ENCODE measurements around the gene CCSAP. TPM values are rescaled to one million over a fixed set of nuclear protein-coding genes. Genes with fewer than 3 reads are reported as not detected.

The CCSAP gene
- polyA plus RNA-seq, 3 donors, result 5.2 to 12.2 (median 6.7) TPM

- Histone ChIP-seq H3K4me1 (ENCODE audit: control insufficient read depth in 1 of 2, insufficient read depth in 2 of 2, low read length in 2 of 2) (peaks cover 46 to 49% of the 10 kb centered on the region in 2 donors), H4K20me1 (ENCODE audit: insufficient read depth, low read length) (peaks cover 57% of the 10 kb centered on the region), H3K36me3 (replicated peaks in 1 of 2; ENCODE audit: control insufficient read depth in 1 of 2, insufficient read depth in 2 of 2, low read length in 2 of 2) (peaks cover 0 to 4% of the 10 kb centered on the region in 2 donors), H3K9me3 (replicated peaks in 1 of 2; ENCODE audit: control insufficient read depth in 1 of 2, insufficient read depth in 1 of 2, low read length in 2 of 2) (no peaks in the 10 kb centered on the region), H3K4me2 (replicated peaks; ENCODE audit: extremely low read depth, low read length, poor library complexity, severe bottlenecking) (peak overlapping the region; percentile 79), H3K9ac (ENCODE audit: insufficient read depth, low read length, poor library complexity, severe bottlenecking) (no peak overlapping the region), H3K27ac (ENCODE audit: low read depth in 1 of 2, low read length in 2 of 2) (peak overlapping the region in 1 of 2 donors; percentile 6), H3K79me2 (ENCODE audit: insufficient read depth, low read length) (peaks cover 55% of the 10 kb centered on the region), H2AFZ (ENCODE audit: insufficient read depth, low read depth, low read length, poor library complexity, severe bottlenecking) (peak overlapping the region; percentile 75), H3K4me3 (replicated peaks in 1 of 3; ENCODE audit: low read depth in 2 of 3, low read length in 3 of 3) (peak overlapping the region; percentile 67 to 93 (median 77)), H3K27me3 (ENCODE audit: control insufficient read depth in 2 of 2, insufficient read depth in 2 of 2, low read length in 2 of 2) (no peaks in the 10 kb centered on the region)
- Mint-ChIP-seq H3K4me3 (peak overlapping the region; percentile 93 to 95), H3K4me1 (peaks cover 47% of the 10 kb centered on the region), H3K27me3 (ENCODE audit: low read depth in 3 of 3) (no peaks in the 10 kb centered on the region), H3K9me3 (peaks cover 0 to 5% (median 0%) of the 10 kb centered on the region in 7 donors), H3K36me3 (peaks cover 0 to 8% of the 10 kb centered on the region in 2 donors), H3K27ac (peak overlapping the region in 6 of 7 donors; percentile 1 to 88 (median 82))
- DNase-seq, result peak in 2 of 3 donors; percentile 31 to 54
- 48% methylated on average over 11 of the region's 11 CpGs for WGBS (ENCODE audit: insufficient coverage)
- TF ChIP-seq, protein P1, sequence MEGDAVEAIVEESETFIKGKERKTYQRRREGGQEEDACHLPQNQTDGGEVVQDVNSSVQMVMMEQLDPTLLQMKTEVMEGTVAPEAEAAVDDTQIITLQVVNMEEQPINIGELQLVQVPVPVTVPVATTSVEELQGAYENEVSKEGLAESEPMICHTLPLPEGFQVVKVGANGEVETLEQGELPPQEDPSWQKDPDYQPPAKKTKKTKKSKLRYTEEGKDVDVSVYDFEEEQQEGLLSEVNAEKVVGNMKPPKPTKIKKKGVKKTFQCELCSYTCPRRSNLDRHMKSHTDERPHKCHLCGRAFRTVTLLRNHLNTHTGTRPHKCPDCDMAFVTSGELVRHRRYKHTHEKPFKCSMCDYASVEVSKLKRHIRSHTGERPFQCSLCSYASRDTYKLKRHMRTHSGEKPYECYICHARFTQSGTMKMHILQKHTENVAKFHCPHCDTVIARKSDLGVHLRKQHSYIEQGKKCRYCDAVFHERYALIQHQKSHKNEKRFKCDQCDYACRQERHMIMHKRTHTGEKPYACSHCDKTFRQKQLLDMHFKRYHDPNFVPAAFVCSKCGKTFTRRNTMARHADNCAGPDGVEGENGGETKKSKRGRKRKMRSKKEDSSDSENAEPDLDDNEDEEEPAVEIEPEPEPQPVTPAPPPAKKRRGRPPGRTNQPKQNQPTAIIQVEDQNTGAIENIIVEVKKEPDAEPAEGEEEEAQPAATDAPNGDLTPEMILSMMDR (IDR thresholded peaks at IDR 0.05), result no peak
- intact Hi-C loops (cut with micrococcal nuclease), result loop anchor here in 1 of 2 donors (5.0 kb wide), 2 partner anchors 70 to 235 kb away; partner anchors contain the start of genes CCSAP and NUP133
These were observed 70.4 kb downstream of the CCSAP start for GRCh38 chr1:229272164-229273158.

DNA sequence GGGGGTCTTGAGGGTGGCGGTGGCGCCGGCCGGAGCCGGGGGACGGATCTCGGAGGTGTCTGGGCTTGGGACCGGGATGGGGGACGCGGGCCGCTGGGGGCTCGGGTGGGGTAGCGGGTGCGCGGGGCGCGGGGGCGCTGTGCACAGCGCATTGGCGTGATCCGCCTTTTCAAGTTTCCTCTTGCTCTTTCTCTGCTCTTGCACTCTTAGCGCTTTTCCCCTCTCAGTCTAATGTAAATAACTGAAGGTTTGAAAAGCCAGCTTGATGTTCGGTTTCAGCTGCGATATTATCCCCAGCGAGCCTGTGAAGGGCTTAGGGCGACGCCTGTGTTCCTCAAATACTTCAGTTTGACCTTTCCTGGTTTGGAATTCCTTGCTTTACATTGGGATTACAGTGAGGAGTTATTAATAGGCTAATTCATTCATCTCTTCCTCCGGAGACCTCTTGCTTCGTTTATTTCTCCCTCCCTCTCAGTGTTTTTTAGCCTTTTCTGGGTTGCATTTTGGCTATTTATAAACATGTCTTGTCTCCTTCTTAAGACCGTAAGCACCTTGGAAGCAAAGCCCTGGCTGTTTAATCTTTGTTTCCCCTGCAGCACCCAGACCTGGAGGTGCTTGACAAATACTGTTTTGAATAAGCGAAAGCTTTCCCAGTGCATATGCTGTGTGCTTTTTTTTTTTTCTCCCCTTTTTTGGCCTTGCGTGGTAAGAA, 71.2 kb downstream of the CCSAP start:
- TF ChIP-seq, protein P1 (IDR thresholded peaks at IDR 0.05), result no peak
- peak overlapping the region; percentile 75 for H2AFZ ChIP-seq (ENCODE audit: insufficient read depth, low read depth, low read length, poor library complexity, severe bottlenecking)
- DNase-seq, result peak in 1 of 3 donors; percentile 19

More for the DNA sequence above, 71.2 kb downstream of the CCSAP start:
- H3K27ac Mint-ChIP-seq, result peak overlapping the region; percentile 77 to 91 (median 85)
- peaks cover 0 to 5% (median 3%) of the 10 kb centered on the region in 7 donors for H3K9me3 Mint-ChIP-seq
- Histone ChIP-seq H3K27me3 (ENCODE audit: control insufficient read depth in 2 of 2, insufficient read depth in 2 of 2, low read length in 2 of 2) (no peaks in the 10 kb centered on the region), H3K4me1 (ENCODE audit: control insufficient read depth in 1 of 2, insufficient read depth in 2 of 2, low read length in 2 of 2) (peaks cover 46 to 50% of the 10 kb centered on the region in 2 donors), H3K79me2 (ENCODE audit: insufficient read depth, low read length) (peaks cover 48% of the 10 kb centered on the region), H3K27ac (ENCODE audit: low read depth in 1 of 2, low read length in 2 of 2) (peak overlapping the region; percentile 16 to 77), H3K9me3 (replicated peaks in 1 of 2; ENCODE audit: control insufficient read depth in 1 of 2, insufficient read depth in 1 of 2, low read length in 2 of 2) (no peaks in the 10 kb centered on the region), H3K4me2 (replicated peaks; ENCODE audit: extremely low read depth, low read length, poor library complexity, severe bottlenecking) (peak overlapping the region; percentile 79), H4K20me1 (ENCODE audit: insufficient read depth, low read length) (peaks cover 50% of the 10 kb centered on the region), H3K36me3 (replicated peaks in 1 of 2; ENCODE audit: control insufficient read depth in 1 of 2, insufficient read depth in 2 of 2, low read length in 2 of 2) (no peaks in the 10 kb centered on the region), H3K9ac (ENCODE audit: insufficient read depth, low read length, poor library complexity, severe bottlenecking) (peak overlapping the region; percentile 84), H3K4me3 (replicated peaks in 1 of 3; ENCODE audit: low read depth in 2 of 3, low read length in 3 of 3) (peak overlapping the region; percentile 67 to 93 (median 77))
- no peaks in the 10 kb centered on the region for H3K27me3 Mint-ChIP-seq (ENCODE audit: low read depth in 3 of 3)
- 0% methylated on average over 16 of the region's 32 CpGs for WGBS (ENCODE audit: insufficient coverage)
- H3K4me1 Mint-ChIP-seq, result peaks cover 50% of the 10 kb centered on the region
- H3K36me3 Mint-ChIP-seq, result peaks cover 0 to 8% of the 10 kb centered on the region in 2 donors
- intact Hi-C loops (cut with micrococcal nuclease), result loop anchor here in 1 of 2 donors (5.0 kb wide), 2 partner anchors 71 to 236 kb away; partner anchors contain the start of genes CCSAP and NUP133
- peak overlapping the region; percentile 93 to 95 for H3K4me3 Mint-ChIP-seq
